Esophagus mucosa (tissue), 1 donor: ENCODE measurements around the gene PTPRD. TPM values are rescaled to one million over a fixed set of nuclear protein-coding genes. Genes with fewer than 3 reads are reported as not detected.

Experiments
- ATAC-seq: fragments of 200-7000 bp; cut with Tn5 transposase; one replicate; pipeline ENCODE4 v1.9.1; 2020
- total RNA-seq: library from RNA; stranded (reverse); gene quantifications from one replicate; pipeline ENCODE4 v1.2.4, GENCODE V29; 2023
- donor health status: DM: yes; HTN: yes; CAD: no.

Gene PTPRD
- total RNA-seq, 1 donor from 2014 or later: 8.7 TPM

- no peak for ATAC-seq
Measured at GRCh38 chr9:9746826-9747225, 866.0 kb downstream of the PTPRD start.

GRCh38 chr9:9743822-9744221 lies 869.0 kb downstream of the PTPRD start:
- ATAC-seq: no peak

- ATAC-seq: no peak
Measured at GRCh38 chr9:9730174-9730573, 882.6 kb downstream of the PTPRD start.

GRCh38 chr9:9729082-9729481 lies 883.7 kb downstream of the PTPRD start:
- ATAC-seq: no peak

- ATAC-seq: no peak
Measured at GRCh38 chr9:9719373-9720112, 893.3 kb downstream of the PTPRD start.

GRCh38 chr9:9718691-9719090 lies 894.1 kb downstream of the PTPRD start:
- ATAC-seq: no peak

GRCh38 chr9:9679433-9679832 lies 933.4 kb downstream of the PTPRD start:
- no peak for ATAC-seq

- ATAC-seq: no peak
Measured at GRCh38 chr9:9674461-9674860, 938.3 kb downstream of the PTPRD start.

- no peak for ATAC-seq
Measured at GRCh38 chr9:9670454-9670853, 942.3 kb downstream of the PTPRD start.

GRCh38 chr9:9645006-9645405 lies 967.8 kb downstream of the PTPRD start:
- no peak for ATAC-seq

- no peak for ATAC-seq
Measured at GRCh38 chr9:9631284-9631683, 981.5 kb downstream of the PTPRD start.

GRCh38 chr9:9625248-9625647 lies 987.6 kb downstream of the PTPRD start:
- no peak for ATAC-seq

- ATAC-seq: no peak
Measured at GRCh38 chr9:9623506-9623905, 989.3 kb downstream of the PTPRD start.

- ATAC-seq: no peak
Measured at GRCh38 chr9:9621355-9621940, 991.4 kb downstream of the PTPRD start.

- ATAC-seq: no peak
Measured at GRCh38 chr9:9620736-9621135, 992.1 kb downstream of the PTPRD start.

GRCh38 chr9:9615086-9615485 lies 997.7 kb downstream of the PTPRD start:
- ATAC-seq: no peak

GRCh38 chr9:9614607-9615006 lies 998.2 kb downstream of the PTPRD start:
- no peak for ATAC-seq

- no peak for ATAC-seq
Measured at GRCh38 chr9:9612755-9613154, 1000.0 kb downstream of the PTPRD start.

- ATAC-seq: no peak
Measured at GRCh38 chr9:9612270-9612669, 1000.5 kb downstream of the PTPRD start.

GRCh38 chr9:9605681-9606080 lies 1007.1 kb downstream of the PTPRD start:
- no peak for ATAC-seq

GRCh38 chr9:9603345-9603744 lies 1009.5 kb downstream of the PTPRD start:
- no peak for ATAC-seq

GRCh38 chr9:9598723-9599122 lies 1014.1 kb downstream of the PTPRD start:
- ATAC-seq: no peak

- no peak for ATAC-seq
Measured at GRCh38 chr9:9592104-9592503, 1020.7 kb downstream of the PTPRD start.

- no peak for ATAC-seq
Measured at GRCh38 chr9:9585920-9586319, 1026.9 kb downstream of the PTPRD start.

- ATAC-seq: no peak
Measured at GRCh38 chr9:9574080-9574479, 1038.7 kb downstream of the PTPRD start.
